GM21381 (cell line): ENCODE measurements around the gene DLX4.

ENCODE experiments used
- ATAC-seq: cut with Tn5 transposase; IDR thresholded peaks from one replicate; pipeline ENCODE4 v1.9.1; 2021; ENCODE audit warnings: mild to moderate bottlenecking, moderate library complexity; ENCODE audit not compliant: unreplicated experiment

DLX4 gene

GRCh38 chr17:49969134-49969759, at the start of gene DLX4:
DLX4 (plus strand) TSS chr17:49969190; CDS start chr17:49969469, 279 bp downstream.
- no peak for ATAC-seq

GRCh38 chr17:49920030-49920769, 48.8 kb upstream of the DLX4 start:
- no peak for ATAC-seq

GRCh38 chr17:49922095-49922494, 46.9 kb upstream of the DLX4 start:
- no peak for ATAC-seq

- no peak for ATAC-seq
These were observed 44.9 kb upstream of the DLX4 start for GRCh38 chr17:49924116-49924515.

GRCh38 chr17:49924589-49924988, 44.4 kb upstream of the DLX4 start:
- ATAC-seq, result no peak

GRCh38 chr17:49925921-49926320, 43.1 kb upstream of the DLX4 start:
- no peak for ATAC-seq

- no peak for ATAC-seq
These were observed 42.1 kb upstream of the DLX4 start for GRCh38 chr17:49926886-49927285.

- ATAC-seq, result no peak
These were observed 40.7 kb upstream of the DLX4 start for GRCh38 chr17:49928126-49928800.

- no peak for ATAC-seq
These were observed 40.0 kb upstream of the DLX4 start for GRCh38 chr17:49928837-49929475.

- ATAC-seq, result no peak
These were observed 38.1 kb upstream of the DLX4 start for GRCh38 chr17:49930880-49931279.

- ATAC-seq, result no peak
These were observed 37.4 kb upstream of the DLX4 start for GRCh38 chr17:49931416-49932137.

- no peak for ATAC-seq
These were observed 36.8 kb upstream of the DLX4 start for GRCh38 chr17:49932138-49932723.

- ATAC-seq, result no peak
These were observed 36.1 kb upstream of the DLX4 start for GRCh38 chr17:49932901-49933300.

GRCh38 chr17:49935526-49936210, 33.3 kb upstream of the DLX4 start:
- ATAC-seq, result no peak

- no peak for ATAC-seq
These were observed 32.6 kb upstream of the DLX4 start for GRCh38 chr17:49936386-49936785.

GRCh38 chr17:49939318-49939717, 29.7 kb upstream of the DLX4 start:
- no peak for ATAC-seq

GRCh38 chr17:49941427-49941826, 27.6 kb upstream of the DLX4 start:
- no peak for ATAC-seq

- no peak for ATAC-seq
These were observed 26.0 kb upstream of the DLX4 start for GRCh38 chr17:49942947-49943346.

GRCh38 chr17:49944273-49944870, 24.6 kb upstream of the DLX4 start:
- ATAC-seq, result no peak

- ATAC-seq, result no peak
These were observed 22.8 kb upstream of the DLX4 start for GRCh38 chr17:49946208-49946607.
